HepG2 (cell line): Measurements from ENCODE around the gene POLR3GL. TPM values are rescaled to one million over a fixed set of nuclear protein-coding genes. Genes with fewer than 3 reads are reported as not detected.
A peak's percentile ranks its signal among the peaks of the same experiment; 100 is the strongest.

Experiments used
- ATAC-seq: fragments of 200-7000 bp; cut with Tn5 transposase; 3 replicates; pipeline ENCODE4 v1.9.1; 2020; ENCODE audit warnings: mild to moderate bottlenecking, moderate library complexity
- BruUV-seq: library from RNA; stranded (reverse); fragments of 400-500 nt; replicated peaks from 2 replicates; lab custom pipeline; 2021; lab: Mats Ljungman, UMichigan
- CTCF ChIA-PET: fragments of 300-600 bp; formaldehyde crosslinking; extraction: SDS; loops from one replicate; lab custom pipeline; 2021; ENCODE audit warnings: low total read pairs, inconsistent platforms, low intra/inter-chr PET ratio; lab: Yijun Ruan, JAX
- POLR2A ChIA-PET: fragments of 350-600 bp; sonication (Branson Sonifier 250); formaldehyde crosslinking; loops from one replicate; lab custom pipeline; 2020; ENCODE audit warnings: antibody characterized with exemption, inconsistent platforms; lab: Yijun Ruan, JAX
- DNase-seq: peaks from one replicate; pipeline ENCODE4 v3.0.0-alpha.2; 2015; ENCODE audit warnings: low spot score
- FAIRE-seq: peaks from 3 replicates; lab custom pipeline; 2011; peaks lifted over from hg19 to GRCh38; lab: Jason Lieb, UNC
- H2AFZ ChIP-seq: one replicate; pipeline ENCODE4 v1.6.1; 2011; ENCODE audit warnings: low read length, inconsistent platforms
- H3K27ac ChIP-seq: fragments of 300-600 bp; 3 replicates; pipeline ENCODE4 v1.8.0; 2011; ENCODE audit warnings: mixed run types, mild to moderate bottlenecking, mixed read lengths, low read length, inconsistent platforms; ENCODE audit not compliant: insufficient read depth; ENCODE audit errors: extremely low read length
- H3K27me3 ChIP-seq, 2 experiments: fragments of 200-600 bp in 1 of 2; 2 replicates in 1 of 2; 3 replicates in 1 of 2; pipeline versions ENCODE4 v1.6.0 to v1.8.0; 2011; ENCODE audit warnings: low read length in 2 of 2, mild to moderate bottlenecking in 2 of 2, moderate library complexity in 2 of 2, inconsistent platforms in 1 of 2; ENCODE audit not compliant: insufficient read depth in 2 of 2, control insufficient read depth in 1 of 2
- H3K36me3 ChIP-seq, 2 experiments: fragments of 200-600 bp in 1 of 2; replicated peaks in 1 of 2; 2 replicates in 1 of 2; 3 replicates in 1 of 2; pipeline versions ENCODE4 v1.5.1 to v1.8.0; 2011; ENCODE audit warnings: low read length in 2 of 2, inconsistent platforms in 1 of 2; ENCODE audit not compliant: insufficient read depth in 2 of 2, control insufficient read depth in 1 of 2
- H3K4me1 ChIP-seq: 2 replicates; pipeline ENCODE4 v1.5.1; 2012; ENCODE audit warnings: low read length, inconsistent platforms; ENCODE audit not compliant: insufficient read depth
- H3K4me2 ChIP-seq: 2 replicates; pipeline ENCODE4 v1.6.0; 2011; ENCODE audit warnings: low read depth, low read length, inconsistent platforms
- H3K4me3 ChIP-seq, 3 experiments: fragments of 200-600 bp in 1 of 3; sonication (generic), shearing (Covaris generic) in 1 of 3; replicated peaks in 1 of 3; 2 replicates each; pipeline ENCODE4 v1.5.1; 2011 to 2016; ENCODE audit warnings: low read length in 3 of 3, inconsistent platforms in 2 of 3, low read depth in 2 of 3, mild to moderate bottlenecking in 2 of 3, control low read depth in 1 of 3, mixed read lengths in 1 of 3; ENCODE audit not compliant: insufficient read depth in 1 of 3
- H3K79me2 ChIP-seq: one replicate; pipeline ENCODE4 v1.6.1; 2011; ENCODE audit warnings: low read length, inconsistent platforms; ENCODE audit not compliant: insufficient read depth
- H3K9ac ChIP-seq: 2 replicates; pipeline ENCODE4 v1.6.0; 2011; ENCODE audit warnings: mild to moderate bottlenecking, low read depth, low read length, inconsistent platforms; ENCODE audit not compliant: insufficient read depth
- H3K9me3 ChIP-seq: 2 replicates; pipeline ENCODE4 v1.5.1; 2012; ENCODE audit warnings: mild to moderate bottlenecking, low read length
- H4K20me1 ChIP-seq: 2 replicates; pipeline ENCODE4 v1.6.0; 2011; ENCODE audit warnings: inconsistent platforms, mild to moderate bottlenecking, low read length, moderate library complexity; ENCODE audit not compliant: insufficient read depth
- DBP ChIP-seq: sonication (generic); formaldehyde crosslinking; IDR thresholded peaks from 2 replicates; pipeline ENCODE4 v1.4.0; 2020; ENCODE audit warnings: missing genetic modification reagents; ENCODE audit errors: not compliant biosample characterization
- DNMT3B ChIP-seq: conservative IDR thresholded peaks from 2 replicates; pipeline ENCODE4 v1.6.1; 2016; ENCODE audit warnings: missing biosample characterization, control low read depth
- ERF ChIP-seq: IDR thresholded peaks from 2 replicates; pipeline ENCODE4 v1.6.1; 2018; ENCODE audit warnings: missing biosample characterization, missing genetic modification reagents
- HNF4A ChIP-seq: sonication (generic); formaldehyde crosslinking; IDR thresholded peaks from 2 replicates; pipeline ENCODE4 v1.4.0; 2020; ENCODE audit warnings: missing genetic modification reagents
- ISL2 ChIP-seq: sonication (generic); formaldehyde crosslinking; IDR thresholded peaks from 2 replicates; pipeline ENCODE4 v1.5.0; 2020; ENCODE audit warnings: missing genetic modification reagents
- KMT2A ChIP-seq: sonication (generic); formaldehyde crosslinking; IDR thresholded peaks from 2 replicates; pipeline ENCODE4 v1.4.0; 2020; ENCODE audit warnings: missing genetic modification reagents
- KMT2B ChIP-seq: IDR thresholded peaks from 2 replicates; pipeline ENCODE4 v1.6.1; 2016; ENCODE audit warnings: missing genetic modification reagents, missing compliant biosample characterization
- PPARG ChIP-seq: conservative IDR thresholded peaks from 2 replicates; pipeline ENCODE4 v1.6.1; 2016; ENCODE audit warnings: missing biosample characterization, missing genetic modification reagents
- RAD21 ChIP-seq: fragments of 450-650 bp; formaldehyde crosslinking; IDR thresholded peaks from 2 replicates; pipeline ENCODE4 v1.5.0; 2020; ENCODE audit warnings: mild to moderate bottlenecking
- SMAD3 ChIP-seq: sonication (generic); formaldehyde crosslinking; IDR thresholded peaks from 2 replicates; pipeline ENCODE4 v1.4.0; 2020; ENCODE audit warnings: missing genetic modification reagents
- SMC3 ChIP-seq: IDR thresholded peaks from 2 replicates; pipeline ENCODE4 v1.6.1; 2011; ENCODE audit warnings: low read length, improper control_type of control experiment
- SSRP1 ChIP-seq: IDR thresholded peaks from 2 replicates; pipeline ENCODE4 v1.6.1; 2016; ENCODE audit warnings: control low read depth
- STAG1 ChIP-seq: sonication (generic); formaldehyde crosslinking; IDR thresholded peaks from 2 replicates; pipeline ENCODE4 v1.4.0; 2020; ENCODE audit warnings: missing genetic modification reagents
- TEAD3 ChIP-seq: optimal IDR thresholded peaks from 2 replicates; pipeline ENCODE3; 2016; ENCODE audit warnings: borderline replicate concordance
- THAP11 ChIP-seq: IDR thresholded peaks from 2 replicates; pipeline ENCODE4 v1.6.1; 2016; ENCODE audit warnings: missing biosample characterization, missing genetic modification reagents
- ZNF124 ChIP-seq: sonication (generic); formaldehyde crosslinking; IDR thresholded peaks from 2 replicates; pipeline ENCODE4 v1.4.0; 2020; ENCODE audit warnings: missing genetic modification reagents
- ZNF331 ChIP-seq: sonication (generic); formaldehyde crosslinking; IDR thresholded peaks from 2 replicates; pipeline ENCODE4 v1.4.0; 2020; ENCODE audit warnings: missing genetic modification reagents
- ZNF460 ChIP-seq: sonication (generic); formaldehyde crosslinking; IDR thresholded peaks from 2 replicates; pipeline ENCODE4 v1.5.1; 2020; ENCODE audit warnings: missing genetic modification reagents, mild to moderate bottlenecking, borderline replicate concordance
- WGBS: methylation state at CpG from one replicate; pipeline ENCODE4 v1.1.6; 2017; ENCODE audit warnings: low lambda C conversion rate; 5-methylcytosine and 5-hydroxymethylcytosine counted together
- in situ Hi-C: cut with HindIII; loops from 2 replicates; pipeline ENCODE4 v1.10.0; 2017; ENCODE audit warnings: low pct_unique_long_range_greater_than_20kb; ENCODE audit not compliant: extremely low pct_ligation_motif_present
- intact Hi-C: fragments of 100-400 bp; cut with micrococcal nuclease; formaldehyde crosslinking; loops from one replicate; pipeline ENCODE4 v1.10.0; 2022; ENCODE audit not compliant: unreplicated experiment
- polyA plus RNA-seq, 8 experiments: library from polyadenylated mRNA; depleted of rRNA in 3 of 8; stranded (reverse) in 7 of 8; unstranded in 1 of 8; fragments of >200 nt; fragmentation: Illumina TruSeq in 4 of 8; extraction: Trizol in 4 of 8; gene quantifications; 2 replicates each; pipeline versions ENCODE4 v1.2.1 to v1.2.3, GENCODE V29; 2011 to 2016; ENCODE audit warnings: low read depth in 4 of 8, missing spikeins in 1 of 8, mixed read lengths in 1 of 8; ENCODE audit not compliant: insufficient read depth in 1 of 8
- total RNA-seq, 5 experiments: library from RNA; depleted of rRNA; stranded (reverse); fragments of >200 nt; fragmentation: Illumina TruSeq; extraction: Trizol; gene quantifications; 2 replicates each; pipeline ENCODE4 v1.2.3, GENCODE V29; 2016; ENCODE audit warnings: low read depth in 1 of 5
- TF ChIP-seq, protein P1 (sequence below): IDR thresholded peaks from 2 replicates; pipeline ENCODE4 v1.6.1; 2016; ENCODE audit warnings: mild to moderate bottlenecking
- TF ChIP-seq, protein P2 (sequence below), 2 experiments: fragments of 450-650 bp in 1 of 2; sonication (generic) in 1 of 2; formaldehyde crosslinking; IDR thresholded peaks; 2 replicates each; pipeline versions ENCODE4 v1.5.0 to v1.8.0; 2020 to 2022; ENCODE audit warnings: mild to moderate bottlenecking in 1 of 2, missing genetic modification reagents in 1 of 2

Gene POLR3GL
- total and polyA plus RNA-seq, 2 of the 13 experiments (the other 11 are each of a cell fraction or from before 2014, with no cell fraction given): 11.5 to 12.4 TPM

GRCh38 chr1:145977486-145978470, 13.3 kb downstream of the POLR3GL start:
- no peak overlapping the region for H3K9ac ChIP-seq
- POLR2A ChIA-PET: no interaction called here
- H2AFZ ChIP-seq: no peak overlapping the region
- TSS peak; percentile 81 for BruUV-seq
- peak; percentile 94 for FAIRE-seq
- WGBS: 17% methylated on average over 9 of the region's 9 CpGs
- CTCF ChIA-PET: interaction anchor here (1.0 to 4.4 kb wide), 5 partner anchors 29 to 86 kb away, joined by 3 to 60 read pairs (median 4); no protein-coding TSS in a partner anchor
- in situ Hi-C loops: loop anchor here (5.0 kb wide), 1 partner anchor 35 kb away; no protein-coding TSS in a partner anchor
- intact Hi-C loops: loop anchor here (1.0 to 5.0 kb wide), 2 partner anchors 30 to 85 kb away; no protein-coding TSS in a partner anchor
- peaks cover 66% of the 10 kb centered on the region for H3K4me1 ChIP-seq
- DNase-seq: peak; percentile 78
- H3K9me3 ChIP-seq: no peaks in the 10 kb centered on the region
- no peaks in the 10 kb centered on the region for H3K79me2 ChIP-seq
- peak; percentile 76 for ATAC-seq
- no peak overlapping the region for H3K4me3 ChIP-seq
- H3K27me3 ChIP-seq: no peaks in the 10 kb centered on the region
- H3K27ac ChIP-seq: no peak overlapping the region
- peak overlapping the region; percentile 32; the same call in 1 of the 2 replicates for H3K4me2 ChIP-seq
- no peaks in the 10 kb centered on the region for H3K36me3 ChIP-seq
- no peaks in the 10 kb centered on the region for H4K20me1 ChIP-seq
- no peak for TF ChIP-seq SSRP1 (CRISPR knock-in tag)
- 0 out of 2 replicates have a peak, but pooled peaks have one; percentile 35 for TF ChIP-seq ZNF331
- TF ChIP-seq DNMT3B: 0 out of 2 replicates have a peak, but pooled peaks have one; percentile 25
- TF ChIP-seq, protein P1, sequence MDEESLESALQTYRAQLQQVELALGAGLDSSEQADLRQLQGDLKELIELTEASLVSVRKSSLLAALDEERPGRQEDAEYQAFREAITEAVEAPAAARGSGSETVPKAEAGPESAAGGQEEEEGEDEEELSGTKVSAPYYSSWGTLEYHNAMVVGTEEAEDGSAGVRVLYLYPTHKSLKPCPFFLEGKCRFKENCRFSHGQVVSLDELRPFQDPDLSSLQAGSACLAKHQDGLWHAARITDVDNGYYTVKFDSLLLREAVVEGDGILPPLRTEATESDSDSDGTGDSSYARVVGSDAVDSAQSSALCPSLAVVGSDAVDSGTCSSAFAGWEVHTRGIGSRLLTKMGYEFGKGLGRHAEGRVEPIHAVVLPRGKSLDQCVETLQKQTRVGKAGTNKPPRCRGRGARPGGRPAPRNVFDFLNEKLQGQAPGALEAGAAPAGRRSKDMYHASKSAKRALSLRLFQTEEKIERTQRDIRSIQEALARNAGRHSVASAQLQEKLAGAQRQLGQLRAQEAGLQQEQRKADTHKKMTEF (CRISPR knock-in tag): peak; percentile 42; the same call in 1 of the 2 replicates
- TF ChIP-seq DBP (CRISPR knock-in tag): no peak
- TF ChIP-seq HNF4A: 0 out of 2 replicates have a peak, but pooled peaks have one; percentile 12
- TF ChIP-seq STAG1: peak; percentile 94
- TF ChIP-seq ZNF460 (CRISPR knock-in tag): no peak
- peak; percentile 40; the same call in 1 of the 2 replicates for TF ChIP-seq ERF (CRISPR knock-in tag)
- TF ChIP-seq PPARG (CRISPR knock-in tag): 0 out of 2 replicates have a peak, but pooled peaks have one; percentile 30
- TF ChIP-seq ISL2 (CRISPR knock-in tag): 0 out of 2 replicates have a peak, but pooled peaks have one; percentile 42
- TF ChIP-seq, protein P2, sequence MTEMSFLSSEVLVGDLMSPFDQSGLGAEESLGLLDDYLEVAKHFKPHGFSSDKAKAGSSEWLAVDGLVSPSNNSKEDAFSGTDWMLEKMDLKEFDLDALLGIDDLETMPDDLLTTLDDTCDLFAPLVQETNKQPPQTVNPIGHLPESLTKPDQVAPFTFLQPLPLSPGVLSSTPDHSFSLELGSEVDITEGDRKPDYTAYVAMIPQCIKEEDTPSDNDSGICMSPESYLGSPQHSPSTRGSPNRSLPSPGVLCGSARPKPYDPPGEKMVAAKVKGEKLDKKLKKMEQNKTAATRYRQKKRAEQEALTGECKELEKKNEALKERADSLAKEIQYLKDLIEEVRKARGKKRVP (CRISPR knock-in tag; IDR thresholded peaks at IDR 0.05): 0 out of 4 replicates have a peak, but pooled peaks of 1 of the 2 experiments have one; percentile 22
- TF ChIP-seq SMC3: peak; percentile 94
- peak; percentile 56 for TF ChIP-seq TEAD3 (CRISPR knock-in tag)
- 0 out of 2 replicates have a peak, but pooled peaks have one; percentile 30 for TF ChIP-seq KMT2B (CRISPR knock-in tag)
- TF ChIP-seq KMT2A: no peak
- TF ChIP-seq SMAD3: 0 out of 2 replicates have a peak, but pooled peaks have one; percentile 35
- TF ChIP-seq RAD21: peak; percentile 81
- TF ChIP-seq THAP11 (CRISPR knock-in tag): 0 out of 2 replicates have a peak, but pooled peaks have one; percentile 24
- 0 out of 2 replicates have a peak, but pooled peaks have one; percentile 43 for TF ChIP-seq ZNF124 (CRISPR knock-in tag)
